GM19035 (cell line): Measurements from ENCODE around the gene C1orf159.
"Not testable (repeated sequence)": the region's sequence is repeated elsewhere in the genome, so short reads cannot be mapped to it uniquely, and the experiment has no call there.

ENCODE experiments used
- ATAC-seq: cut with Tn5 transposase; IDR thresholded peaks from one replicate; pipeline ENCODE4 v1.9.1; 2021; ENCODE audit not compliant: unreplicated experiment

C1orf159 gene

GRCh38 chr1:1069711-1070676, 45.9 kb downstream of the C1orf159 start:
- peak; percentile 9 for ATAC-seq

GRCh38 chr1:1069056-1069710, 46.7 kb downstream of the C1orf159 start:
- ATAC-seq: peak; percentile 57

DNA sequence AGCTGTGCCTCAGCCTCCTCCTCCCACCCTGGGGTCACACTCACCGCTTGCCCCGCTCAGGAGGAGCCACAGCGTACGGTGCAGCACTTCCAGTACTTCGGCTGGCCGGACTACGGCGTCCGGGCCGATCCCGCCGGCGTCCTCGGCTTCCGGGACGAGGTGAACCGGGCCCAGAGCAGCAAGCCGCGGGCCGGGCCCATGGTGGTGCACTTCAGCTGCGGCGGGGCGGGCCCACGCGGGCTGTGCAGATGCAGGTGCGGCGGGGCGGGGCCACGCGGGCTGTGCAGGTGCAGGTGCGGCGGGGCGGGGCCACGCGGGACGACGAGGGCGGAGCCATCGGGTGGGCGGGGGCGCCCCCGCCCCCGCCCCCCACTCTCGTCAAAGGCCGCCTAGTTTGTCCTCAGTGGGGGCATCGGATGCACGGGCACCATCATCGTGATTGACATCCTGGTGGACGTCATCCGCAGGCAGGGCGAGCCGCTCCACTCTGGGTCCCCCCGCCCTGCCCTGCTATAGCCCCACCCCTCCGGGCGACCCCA, 47.3 kb downstream of the C1orf159 start:
- ATAC-seq: no peak

GRCh38 chr1:1067860-1068516, 47.9 kb downstream of the C1orf159 start:
- no peak for ATAC-seq

- no peak for ATAC-seq
Measured at GRCh38 chr1:1067284-1067859, 48.5 kb downstream of the C1orf159 start.

DNA sequence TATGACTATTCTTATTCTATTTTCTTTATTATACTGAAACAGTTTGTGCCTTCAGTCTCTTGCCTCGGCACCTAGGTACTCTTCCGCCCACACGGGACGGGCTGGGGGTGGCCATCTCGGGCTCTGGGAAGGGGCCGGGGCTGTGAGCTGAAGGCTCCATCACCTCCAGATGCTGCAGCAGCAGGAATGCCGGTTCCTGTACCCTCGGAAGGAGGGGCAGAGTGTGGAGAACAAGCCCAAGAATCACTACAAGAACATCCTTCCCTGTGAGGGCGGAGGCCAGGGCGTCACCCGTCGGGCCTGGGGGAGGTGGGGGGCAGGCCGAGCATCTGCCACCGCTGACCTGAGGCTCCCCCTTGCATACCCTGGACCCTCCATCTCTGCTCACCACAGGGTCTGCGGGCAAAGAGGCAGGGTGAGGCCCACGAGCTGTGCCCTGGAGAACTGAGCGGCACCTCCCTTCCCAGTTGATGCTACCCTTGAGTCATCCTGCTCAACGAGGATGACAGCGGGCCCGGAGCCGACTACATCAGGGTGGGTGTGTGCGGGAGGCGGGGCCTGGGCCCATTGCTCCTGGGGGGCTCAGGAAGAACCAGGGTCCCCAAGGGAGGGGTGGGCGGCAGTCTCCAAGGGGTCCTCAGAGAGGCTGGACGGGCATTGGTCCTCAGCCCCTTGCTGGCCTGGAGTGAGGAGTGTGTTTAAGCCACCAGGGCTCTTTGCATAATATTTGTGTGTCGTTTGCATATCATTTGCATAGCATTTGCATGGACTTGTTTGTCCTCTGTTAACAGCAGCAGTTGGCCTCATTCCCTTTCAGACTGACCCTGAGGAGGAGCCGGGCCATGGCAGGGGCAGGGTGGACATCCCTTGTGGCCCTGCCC, 49.2 kb downstream of the C1orf159 start:
- no peak for ATAC-seq

DNA sequence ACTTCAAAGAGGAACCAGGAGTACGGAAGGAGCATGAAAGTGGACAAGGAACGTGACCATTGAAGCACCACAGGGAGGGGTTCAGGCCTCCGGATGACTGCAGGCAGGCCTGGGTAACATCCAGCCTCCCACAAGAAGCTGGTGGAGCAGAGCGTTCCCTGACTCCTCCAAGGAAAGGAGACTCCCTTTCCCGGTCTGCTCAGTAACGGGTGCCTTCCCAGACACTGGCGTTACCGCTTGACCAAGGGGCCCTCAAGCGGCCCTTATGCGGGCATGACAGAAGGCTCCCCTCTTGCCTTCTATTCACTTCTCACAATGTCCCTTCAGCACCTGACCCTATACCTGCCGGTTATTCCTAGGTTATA, 50.0 kb downstream of the C1orf159 start:
- ATAC-seq: not testable (repeated sequence)

DNA sequence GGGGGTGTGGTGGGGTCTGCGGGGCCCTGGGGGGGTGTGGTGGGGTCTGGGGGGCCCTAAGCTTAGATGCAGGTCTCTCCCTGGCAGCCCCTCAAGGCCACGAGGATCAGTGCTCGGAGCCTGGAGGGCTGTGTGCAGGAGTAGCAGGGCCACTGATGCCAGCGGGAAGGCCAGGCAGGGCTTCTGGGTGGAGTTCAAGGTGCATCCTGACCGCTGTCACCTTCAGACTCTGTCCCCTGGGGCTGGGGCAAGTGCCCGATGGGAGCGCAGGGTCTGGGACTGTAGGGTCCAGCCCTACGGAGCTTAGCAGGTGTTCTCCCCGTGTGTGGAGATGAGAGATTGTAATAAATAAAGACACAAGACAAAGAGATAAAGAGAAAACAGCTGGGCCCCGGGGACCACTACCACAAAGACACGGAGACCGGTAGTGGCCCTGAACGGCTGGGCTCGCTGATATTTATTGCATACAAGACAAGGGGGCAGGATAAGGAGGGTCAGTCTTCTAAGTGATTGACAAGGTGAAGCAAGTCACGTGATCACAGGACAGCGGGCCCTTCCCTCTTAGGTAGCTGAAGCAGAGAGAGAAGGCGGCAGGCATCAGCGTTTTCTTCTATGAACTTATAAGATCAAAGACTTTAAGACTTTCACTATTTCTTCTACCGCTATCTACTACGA, 50.5 kb downstream of the C1orf159 start:
- ATAC-seq: no peak

- ATAC-seq: peak; percentile 45
Measured at GRCh38 chr1:1063945-1064831, 51.7 kb downstream of the C1orf159 start.

DNA sequence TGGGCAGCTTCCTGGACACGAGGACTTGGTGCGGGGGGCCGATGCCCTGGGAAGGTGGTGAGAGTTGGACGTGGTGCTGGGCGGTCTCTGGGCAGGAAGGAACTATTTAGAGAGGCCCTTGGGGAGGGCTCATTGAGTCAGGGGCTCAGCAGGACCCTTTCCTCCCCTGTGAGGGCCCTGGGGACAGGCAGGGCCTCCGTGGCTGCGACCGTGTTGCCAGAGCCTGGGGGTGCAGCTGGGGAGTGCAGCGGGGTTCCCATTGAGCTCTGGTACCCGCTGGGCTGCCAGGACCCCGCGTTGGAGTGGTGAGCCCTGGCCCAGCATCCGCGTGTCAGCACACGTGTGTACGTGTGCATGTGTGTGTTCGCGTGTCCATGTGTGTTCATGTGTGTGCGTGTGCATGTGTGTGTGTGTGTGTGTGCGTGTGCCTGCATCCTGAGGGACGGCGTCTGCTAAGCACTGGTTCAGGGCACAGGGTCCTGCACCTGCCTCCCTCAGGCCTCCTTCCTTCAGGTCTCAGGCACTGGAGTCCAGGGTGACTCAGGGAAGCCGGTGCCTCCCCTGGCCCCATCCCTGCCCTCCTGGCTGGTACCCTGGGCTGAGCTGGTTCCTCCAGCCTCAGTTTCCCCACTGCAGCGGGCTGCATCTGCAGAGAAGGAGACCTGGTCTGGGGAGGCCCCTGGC, 52.5 kb downstream of the C1orf159 start:
- no peak for ATAC-seq

GRCh38 chr1:1062348-1063163, 53.3 kb downstream of the C1orf159 start:
- ATAC-seq: no peak

DNA sequence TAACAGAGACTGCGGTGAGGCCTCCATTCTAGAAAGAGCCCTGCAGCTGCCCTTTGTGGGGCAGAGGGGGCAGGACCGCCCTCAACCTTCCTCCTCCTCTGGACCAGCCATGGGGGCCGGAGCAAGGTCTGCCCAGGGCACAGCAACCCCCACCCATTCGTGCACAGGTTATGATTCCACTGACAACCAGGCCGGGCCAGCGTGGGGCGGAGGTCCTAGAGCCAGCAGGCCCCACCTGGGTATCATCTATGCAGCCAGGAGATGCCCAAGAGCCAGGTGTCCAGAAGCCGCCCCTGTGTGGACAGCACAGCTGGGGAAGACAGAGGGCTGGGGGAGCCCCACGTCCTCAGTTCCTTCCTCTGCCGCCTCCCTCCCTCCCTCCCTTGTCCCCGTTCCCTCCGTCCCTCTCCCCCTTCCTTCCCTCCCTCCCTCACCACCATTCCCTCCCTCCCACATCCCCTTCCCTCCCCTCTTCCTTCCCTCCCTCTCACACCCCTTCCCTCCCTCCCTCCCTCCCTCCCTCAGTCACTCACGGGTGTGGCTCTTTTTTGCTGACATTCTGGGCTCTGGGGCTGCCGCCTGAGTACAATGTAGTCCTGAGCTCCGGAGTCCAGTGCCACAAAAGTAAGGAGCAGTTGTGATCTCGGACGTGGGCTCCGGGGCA, 54.1 kb downstream of the C1orf159 start:
- ATAC-seq: no peak

GRCh38 chr1:1060281-1061000, 55.4 kb downstream of the C1orf159 start:
- no peak for ATAC-seq

- peak; percentile 73 for ATAC-seq
Measured at GRCh38 chr1:1059494-1060280, 56.2 kb downstream of the C1orf159 start.

GRCh38 chr1:1058921-1059493, 56.9 kb downstream of the C1orf159 start:
- peak; percentile 48 for ATAC-seq
